GM10266 (cell line): Measurements from ENCODE around the gene GOSR2.
"Not testable (repeated sequence)": the region's sequence is repeated elsewhere in the genome, so short reads cannot be mapped to it uniquely, and the experiment has no call there.

Experiments
- DNase-seq: peaks from one replicate; pipeline ENCODE4 v3.0.0; 2012; ENCODE audit errors: extremely low spot score
- CTCF ChIP-seq: IDR thresholded peaks from 2 replicates; pipeline ENCODE4 v1.5.1; 2012; ENCODE audit warnings: mild to moderate bottlenecking, low read depth; ENCODE audit not compliant: control insufficient read depth, insufficient read depth; ENCODE audit errors: missing control alignments

Gene GOSR2

GRCh38 chr17:46984892-46985291, 61.9 kb downstream of the GOSR2 start:
- DNase-seq = no peak
- no peak for TF ChIP-seq CTCF

GRCh38 chr17:46986366-46986765, 63.4 kb downstream of the GOSR2 start:
- DNase-seq = no peak
- no peak for TF ChIP-seq CTCF

DNA sequence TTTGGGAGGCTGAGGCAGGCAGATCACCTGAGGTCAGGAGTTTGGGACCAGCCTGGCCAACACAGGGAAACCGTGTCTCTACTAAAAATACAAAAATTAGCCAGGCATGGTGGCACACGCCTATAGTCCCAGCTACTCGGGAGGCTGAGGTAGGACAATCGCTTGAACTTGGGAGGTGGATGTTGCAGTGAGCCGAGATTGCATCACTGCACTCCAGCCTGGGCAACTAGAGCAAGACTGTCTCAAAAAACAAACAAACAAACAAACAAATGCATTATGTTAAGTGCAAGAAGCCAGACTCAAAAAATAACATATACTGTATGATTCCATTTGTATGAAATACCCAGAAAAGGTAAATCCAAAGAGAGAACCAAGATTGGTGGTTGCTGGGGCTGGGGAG, 65.0 kb downstream of the GOSR2 start:
- DNase-seq = not testable (repeated sequence)

GRCh38 chr17:46989637-46990431, 66.9 kb downstream of the GOSR2 start:
- no peak for DNase-seq
- TF ChIP-seq CTCF = no peak

- no peak for DNase-seq
- TF ChIP-seq CTCF = no peak
Measured at GRCh38 chr17:46991617-46992016, 68.7 kb downstream of the GOSR2 start.
